ENCODE data around the gene UMODL1. TPM values are rescaled to one million over a fixed set of nuclear protein-coding genes. Genes with fewer than 3 reads are reported as not detected.

UMODL1 gene
- total RNA-seq, 2 experiments from 2014 or later: 0.42 to 0.49 TPM

GRCh38 chr21:42125571-42126544 lies 54.7 kb downstream of the UMODL1 start:
- H3K27me3 ChIP-seq (ENCODE audit: control insufficient read depth in 1 of 2, insufficient read depth in 2 of 2, low read length in 2 of 2): peaks cover 31 to 40% of the 10 kb centered on the region in 2 experiments
- peaks cover 5% of the 10 kb centered on the region for H3K4me1 ChIP-seq (ENCODE audit: insufficient read depth, low read length)
- POLR2A ChIA-PET: no interaction called here
- H3K4me1 Mint-ChIP-seq (ENCODE audit: low read depth): peaks cover 6% of the 10 kb centered on the region
- no peak overlapping the region for H3K27ac Mint-ChIP-seq
- TF ChIP-seq CTCF (IDR thresholded peaks at IDR 0.05): no peak
- CTCF ChIA-PET: interaction anchor here (0.8 kb wide), 1 partner anchor 8 kb away, joined by 3 read pairs; no protein-coding TSS in a partner anchor
- intact Hi-C loops (cut with DNase I, micrococcal nuclease): no loop called here
- ATAC-seq (ENCODE audit: poor library complexity): no peak
- DNase-seq: no peak
- no peaks in the 10 kb centered on the region for H3K9me3 Mint-ChIP-seq
- no peak overlapping the region for H3K27ac ChIP-seq (ENCODE audit: low read depth in 1 of 2, low read length in 2 of 2)
- no peaks in the 10 kb centered on the region for H3K36me3 Mint-ChIP-seq (ENCODE audit: low read depth)
- H3K4me3 ChIP-seq (ENCODE audit: low read length): no peak overlapping the region
- no peaks in the 10 kb centered on the region for H3K36me3 ChIP-seq (ENCODE audit: insufficient read depth, low read length)
- H3K4me3 Mint-ChIP-seq: no peak overlapping the region
- H3K27me3 Mint-ChIP-seq: peaks cover 49% of the 10 kb centered on the region
- H3K9me3 ChIP-seq (ENCODE audit: control insufficient read depth in 1 of 2, insufficient read depth in 1 of 2, low read length in 2 of 2): no peaks in the 10 kb centered on the region

GRCh38 chr21:42127164-42128150 lies 56.3 kb downstream of the UMODL1 start:
- Histone ChIP-seq H3K27me3 (ENCODE audit: control insufficient read depth in 1 of 2, insufficient read depth in 2 of 2, low read length in 2 of 2) (peaks cover 22 to 26% of the 10 kb centered on the region in 2 experiments), H3K27ac (ENCODE audit: low read depth in 1 of 2, low read length in 2 of 2) (no peak overlapping the region), H3K4me1 (ENCODE audit: insufficient read depth, low read length) (peaks cover 3% of the 10 kb centered on the region), H3K4me3 (ENCODE audit: low read length) (no peak overlapping the region), H3K36me3 (ENCODE audit: insufficient read depth, low read length) (no peaks in the 10 kb centered on the region), H3K9me3 (ENCODE audit: control insufficient read depth in 1 of 2, insufficient read depth in 1 of 2, low read length in 2 of 2) (no peaks in the 10 kb centered on the region)
- TF ChIP-seq CTCF (IDR thresholded peaks at IDR 0.05): no peak
- no peaks in the 10 kb centered on the region for H3K9me3 Mint-ChIP-seq
- H3K4me3 Mint-ChIP-seq: no peak overlapping the region
- H3K27me3 Mint-ChIP-seq: peaks cover 34% of the 10 kb centered on the region
- CTCF ChIA-PET: no interaction called here
- peaks cover 6% of the 10 kb centered on the region for H3K4me1 Mint-ChIP-seq (ENCODE audit: low read depth)
- POLR2A ChIA-PET: no interaction called here
- H3K36me3 Mint-ChIP-seq (ENCODE audit: low read depth): no peaks in the 10 kb centered on the region
- no peak for DNase-seq
- ATAC-seq (ENCODE audit: poor library complexity): no peak
- no peak overlapping the region for H3K27ac Mint-ChIP-seq
- intact Hi-C loops (cut with DNase I, micrococcal nuclease): no loop called here

All from CD4-positive, alpha-beta T cell (primary cell).